Cardiac atrium fibroblast (primary cell): ENCODE data around the gene TMEM185A. TPM values are rescaled to one million over a fixed set of nuclear protein-coding genes. Genes with fewer than 3 reads are reported as not detected.

ENCODE experiments used
- total RNA-seq: library from RNA; depleted of rRNA; stranded (reverse); fragments of >200 nt; gene quantifications from 2 replicates; pipeline ENCODE4 v1.2.3, GENCODE V29; 2015

Gene TMEM185A
- total RNA-seq: 8.1 and 11.0 TPM in 2 replicates

GRCh38 chrX:149631234-149632165 is at the start of gene TMEM185A:
Gene TMEM185A, minus strand, starts transcription at chrX:149631792. Its CDS starts 212 bp downstream, at chrX:149631580.

DNA sequence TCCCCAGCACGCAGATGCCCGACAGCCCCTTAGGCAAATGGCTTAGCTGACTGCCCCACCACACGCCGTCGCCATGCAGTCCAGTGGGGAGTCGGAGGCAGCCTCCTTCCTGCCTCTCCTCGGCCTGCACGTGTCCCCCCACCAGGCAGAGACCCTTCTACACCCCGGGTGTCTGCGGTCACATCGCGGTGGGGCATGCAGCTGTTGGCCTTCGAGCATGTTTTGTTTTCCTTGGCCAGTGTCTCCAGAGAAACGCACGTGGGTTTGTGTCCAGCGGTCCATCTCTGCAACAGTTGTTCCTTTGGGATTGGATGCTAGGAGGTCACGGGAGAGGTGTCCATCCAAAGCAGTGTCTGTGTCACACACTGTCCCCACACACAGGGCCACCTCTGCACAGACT is 36.4 kb downstream of the TMEM185A start, which contains the start of gene HSFX2:
TSS of gene HSFX2 (minus strand) at position 101 of the 400 bp plus-strand sequence. CDS start 614 bp downstream, outside the sequence.

DNA sequence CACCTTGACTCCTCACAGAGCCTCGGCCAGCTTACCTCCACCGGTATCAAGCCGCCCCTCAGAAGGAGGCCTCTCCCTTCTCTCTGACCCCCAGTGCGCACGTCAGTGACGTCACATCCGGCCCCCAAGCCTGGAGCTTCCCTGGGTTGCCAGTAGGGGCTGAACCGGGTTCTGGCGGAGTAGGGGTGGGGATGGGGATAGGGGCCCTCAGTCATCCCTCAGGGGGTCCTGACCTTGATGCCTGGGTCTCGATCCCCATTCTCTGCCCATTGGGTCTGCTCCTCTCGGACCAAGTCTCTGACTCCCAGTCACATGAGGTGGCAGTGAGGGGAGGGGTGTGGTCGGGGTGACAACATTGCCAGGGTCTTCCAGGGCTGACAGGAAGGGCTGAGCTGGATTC is 44.2 kb downstream of the TMEM185A start, which contains the start of gene MAGEA9B:
TSS of gene MAGEA9B (minus strand) at position 101 of the 400 bp plus-strand sequence. CDS start 4,280 bp downstream, outside the sequence.

GRCh38 chrX:149549701-149550100 is 81.9 kb downstream of the TMEM185A start, which contains the start of gene HSFX3:
Gene HSFX3, minus strand, starts transcription at chrX:149549924. Its CDS starts 72 bp downstream, at chrX:149549852.

Other genes starting within 250 kb of the TMEM185A start
- gene IDS, start 126.5 kb downstream of the TMEM185A start, total RNA-seq: 21.9 and 25.6 TPM in 2 replicates
- gene EOLA1, start 90.8 kb downstream of the TMEM185A start, total RNA-seq: 4.0 and 14.7 TPM in 2 replicates
- gene HSFX3, start 81.9 kb downstream of the TMEM185A start, total RNA-seq: not detected in 2 replicates
- gene MAGEA9B, start 44.3 kb downstream of the TMEM185A start, total RNA-seq: not detected in 2 replicates
- 0.16 TPM in 1 of 2 replicates, not detected in the other for gene HSFX2, start 36.5 kb downstream of the TMEM185A start, total RNA-seq
- gene MAGEA11, start 80.3 kb upstream of the TMEM185A start, total RNA-seq: not detected in 2 replicates
- gene HSFX1, start 142.3 kb upstream of the TMEM185A start, total RNA-seq: 0.54 TPM in 1 of 2 replicates, not detected in the other
- not detected in 2 replicates for gene MAGEA9, start 150.1 kb upstream of the TMEM185A start, total RNA-seq
- not detected in 2 replicates for gene MAGEA8, start 249.4 kb upstream of the TMEM185A start, total RNA-seq